K562 (cell line): ENCODE data around the gene ACSL6. TPM values are rescaled to one million over a fixed set of nuclear protein-coding genes. Genes with fewer than 3 reads are reported as not detected.

Source experiments
- DEAF1 ChIP-seq: fragments of 450-650 bp; formaldehyde crosslinking; IDR thresholded peaks from 2 replicates; pipeline ENCODE4 v1.4.0; 2020; ENCODE audit warnings: mild to moderate bottlenecking, moderate library complexity
- HINFP ChIP-seq: fragments of 450-650 bp; conservative IDR thresholded peaks from 2 replicates; pipeline ENCODE4 v1.6.1; 2016; ENCODE audit warnings: missing genetic modification characterization, low read depth, mild to moderate bottlenecking, control low read depth, missing compliant biosample characterization
- IRF9 ChIP-seq: fragments of 450-650 bp; IDR thresholded peaks from 2 replicates; pipeline ENCODE4 v1.6.1; 2016; ENCODE audit warnings: missing biosample characterization, missing genetic modification characterization
- MAFG ChIP-seq: fragments of 450-650 bp; conservative IDR thresholded peaks from 2 replicates; pipeline ENCODE4 v1.6.1; 2016; ENCODE audit warnings: missing genetic modification characterization, missing compliant biosample characterization
- MAZ ChIP-seq, 2 experiments: fragments of 450-650 bp in 1 of 2; sonication (generic) in 1 of 2; formaldehyde crosslinking; IDR thresholded peaks in 1 of 2; conservative IDR thresholded peaks in 1 of 2; 2 replicates each; pipeline versions ENCODE4 v1.4.0 to v1.5.0; 2020; ENCODE audit warnings: mild to moderate bottlenecking in 1 of 2, missing genetic modification reagents in 1 of 2
- NFE2L1 ChIP-seq: fragments of 450-650 bp; IDR thresholded peaks from 2 replicates; pipeline ENCODE4 v1.6.1; 2016; ENCODE audit warnings: missing genetic modification characterization, low read depth, mild to moderate bottlenecking, missing compliant biosample characterization, moderate library complexity, borderline replicate concordance
- TAF1 ChIP-seq: IDR thresholded peaks from 2 replicates; pipeline ENCODE4 v1.6.1; 2011; ENCODE audit warnings: mild to moderate bottlenecking, low read length, moderate library complexity; ENCODE audit not compliant: insufficient read depth, control insufficient read depth, severe bottlenecking; ENCODE audit errors: extremely low read depth
- THAP12 ChIP-seq: fragments of 250-450 bp; sonication (Bioruptor Pico); IDR thresholded peaks from 2 replicates; pipeline ENCODE4 v1.9.0; 2021; ENCODE audit warnings: mild to moderate bottlenecking, inconsistent platforms
- ZNF561 ChIP-seq: fragments of 450-650 bp; formaldehyde crosslinking; conservative IDR thresholded peaks from 2 replicates; pipeline ENCODE4 v1.4.0; 2020; ENCODE audit warnings: mild to moderate bottlenecking, moderate library complexity
- ZNF639 ChIP-seq, 2 experiments: fragments of 200-800 bp in 1 of 2; sonication (Bioruptor generic) in 1 of 2; sonication (generic) in 1 of 2; formaldehyde crosslinking in 1 of 2; IDR thresholded peaks in 1 of 2; conservative IDR thresholded peaks in 1 of 2; 2 replicates each; pipeline versions ENCODE4 v1.5.0 to v1.6.1; 2016 to 2020; ENCODE audit warnings: missing compliant biosample characterization in 1 of 2, missing genetic modification characterization in 1 of 2, missing genetic modification reagents in 1 of 2
- polyA plus RNA-seq, 8 experiments: library from polyadenylated mRNA; depleted of rRNA in 4 of 8; stranded (reverse) in 5 of 8; unstranded in 3 of 8; fragments of >200 nt; fragmentation: Nextera tagmentation in 2 of 8; fragmentation: Illumina TruSeq in 1 of 8; extraction: Ambion mirVana in 2 of 8; extraction: Trizol in 1 of 8; gene quantifications; 2 replicates each; pipeline versions ENCODE4 v1.2.1 to v1.2.3, GENCODE V29; 2011 to 2014; ENCODE audit warnings: inconsistent platforms in 1 of 8, missing spikeins in 1 of 8
- total RNA-seq, 7 experiments: library from RNA; depleted of rRNA in 6 of 7; stranded (reverse); fragments of >200 nt in 6 of 7; fragmentation: Illumina TruSeq in 2 of 7; extraction: Trizol in 2 of 7; gene quantifications; 2 replicates each; pipeline versions ENCODE4 v1.2.1 to v1.2.3, GENCODE V29; 2011 to 2021; ENCODE audit warnings: low replicate concordance in 1 of 7

ACSL6 gene
- total and polyA plus RNA-seq, 9 of the 15 experiments (the other 6 are each of a cell fraction or from before 2014, with no cell fraction given): 0.50 to 1.5 (median 0.69) TPM

GRCh38 chr5:131950706-131951105 lies 60.8 kb downstream of the ACSL6 start (continued):
- TF ChIP-seq ZNF561 (CRISPR knock-in tag) (no peak), THAP12 (CRISPR knock-in tag) (no peak), TAF1 (no peak), IRF9 (tag) (no peak), MAFG (tag) (0 out of 2 replicates have a peak, but pooled peaks have one; percentile 49), ZNF639 (CRISPR knock-in tag; conservative IDR thresholded peaks at IDR 0.05 in 1 of 2, IDR thresholded peaks at IDR 0.05 in 1 of 2) (no peak), MAZ (CRISPR knock-in tag; conservative IDR thresholded peaks at IDR 0.05 in 1 of 2, IDR thresholded peaks at IDR 0.05 in 1 of 2) (no peak), HINFP (tag) (no peak), DEAF1 (CRISPR knock-in tag) (no peak), NFE2L1 (tag) (peak; percentile 59; the same call in 1 of the 2 replicates)
